HG03575 (cell line): ENCODE measurements around the gene FYCO1.

Source experiments
- ATAC-seq: cut with Tn5 transposase; IDR thresholded peaks from one replicate; pipeline ENCODE4 v1.9.1; 2021; ENCODE audit not compliant: unreplicated experiment, insufficient number of reproducible peaks, low FRiP score; ENCODE audit errors: extremely low read depth

The FYCO1 gene

GRCh38 chr3:45936261-45936660, 59.4 kb downstream of the FYCO1 start:
- ATAC-seq: no peak

DNA sequence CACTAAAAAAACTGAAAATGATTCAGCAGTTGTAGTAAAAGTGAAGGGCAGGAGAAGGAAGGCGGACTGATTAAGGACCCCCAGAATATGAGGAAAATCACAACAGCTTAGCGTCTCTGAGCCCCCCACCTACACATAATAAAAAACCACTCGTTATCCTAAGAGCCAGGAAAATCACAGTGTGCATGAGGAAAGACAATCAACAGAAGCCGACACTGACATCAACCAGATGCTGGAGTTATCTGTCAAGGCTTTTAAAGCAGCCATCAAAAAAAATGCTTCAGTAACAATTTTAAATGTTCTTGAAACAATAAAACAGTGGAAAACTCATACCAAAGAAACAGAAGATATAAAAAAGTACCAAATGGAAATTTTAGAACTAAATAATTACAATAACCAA, 62.0 kb downstream of the FYCO1 start:
- no peak for ATAC-seq

DNA sequence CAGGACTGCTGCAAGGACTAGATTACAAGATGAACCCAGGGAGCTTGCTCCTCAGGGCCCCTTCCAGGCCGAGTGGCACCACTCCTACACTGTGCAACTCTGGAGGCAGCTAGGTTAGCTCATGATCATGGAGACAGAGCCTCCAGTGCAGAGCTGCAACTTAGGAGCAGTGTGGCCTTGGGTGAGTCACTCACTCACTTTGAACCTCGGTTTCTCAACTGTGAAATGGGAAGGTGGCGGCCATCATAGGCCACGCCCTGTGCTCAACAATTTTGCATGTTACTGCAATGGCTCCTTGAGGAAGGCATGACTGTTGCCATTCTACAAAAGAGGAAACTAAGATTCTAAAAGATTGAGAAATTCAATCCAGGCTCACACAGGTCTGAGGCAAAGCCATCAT, 63.5 kb downstream of the FYCO1 start:
- no peak for ATAC-seq

- no peak for ATAC-seq
Observed at GRCh38 chr3:45931496-45931895, 64.1 kb downstream of the FYCO1 start.

DNA sequence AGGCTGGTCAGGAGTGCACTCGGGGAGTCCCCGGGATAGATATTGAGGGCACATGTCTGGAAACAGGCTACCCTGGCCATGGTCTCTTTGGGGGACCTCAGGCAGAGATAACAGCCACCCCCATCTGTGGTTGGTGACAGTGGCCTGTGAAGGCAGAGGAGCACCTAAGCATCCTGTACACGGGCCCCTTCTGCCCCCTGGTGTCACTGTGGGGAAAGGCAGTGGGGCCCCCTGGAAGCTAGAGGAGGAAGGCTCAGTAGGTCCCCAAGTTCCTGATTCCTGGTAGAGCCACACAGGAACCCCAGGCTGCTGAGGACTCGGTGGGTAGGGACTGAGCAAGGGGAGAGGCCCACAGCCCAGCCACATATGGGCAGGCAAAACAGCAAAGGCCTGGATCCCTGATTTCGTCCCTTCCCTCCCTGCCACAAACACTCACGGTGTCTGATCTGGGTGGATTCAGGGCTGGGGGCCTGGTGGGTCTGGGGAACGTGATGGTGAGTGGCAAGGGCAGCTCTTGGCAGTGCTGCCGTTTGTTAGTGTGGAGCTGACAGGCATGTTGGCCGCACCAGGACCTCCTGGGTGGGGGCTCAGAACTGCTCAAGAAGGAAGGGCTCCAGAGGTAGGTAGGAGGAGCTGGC, 66.5 kb downstream of the FYCO1 start:
- ATAC-seq: no peak

GRCh38 chr3:45927881-45928280, 67.7 kb downstream of the FYCO1 start:
- no peak for ATAC-seq

DNA sequence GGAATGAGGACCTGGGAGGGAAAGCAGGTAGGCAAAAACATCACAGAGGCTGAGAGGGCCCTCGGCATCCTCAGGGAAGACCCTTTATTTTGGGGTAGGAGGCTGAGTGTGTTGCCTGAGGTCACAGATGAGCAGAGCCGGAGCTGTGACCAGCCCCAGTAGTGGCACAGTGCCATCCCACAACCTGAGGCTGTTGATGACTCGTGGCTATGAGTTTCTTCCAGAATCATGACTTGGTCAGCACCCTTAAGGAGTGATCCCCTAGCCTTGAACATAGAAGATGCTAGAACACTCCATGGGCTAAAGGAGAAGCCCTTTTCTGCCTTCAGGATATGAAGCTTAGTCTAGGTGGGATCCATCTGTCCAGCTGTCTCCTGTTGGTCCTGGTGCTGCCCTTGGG, 71.9 kb downstream of the FYCO1 start:
- ATAC-seq: no peak

DNA sequence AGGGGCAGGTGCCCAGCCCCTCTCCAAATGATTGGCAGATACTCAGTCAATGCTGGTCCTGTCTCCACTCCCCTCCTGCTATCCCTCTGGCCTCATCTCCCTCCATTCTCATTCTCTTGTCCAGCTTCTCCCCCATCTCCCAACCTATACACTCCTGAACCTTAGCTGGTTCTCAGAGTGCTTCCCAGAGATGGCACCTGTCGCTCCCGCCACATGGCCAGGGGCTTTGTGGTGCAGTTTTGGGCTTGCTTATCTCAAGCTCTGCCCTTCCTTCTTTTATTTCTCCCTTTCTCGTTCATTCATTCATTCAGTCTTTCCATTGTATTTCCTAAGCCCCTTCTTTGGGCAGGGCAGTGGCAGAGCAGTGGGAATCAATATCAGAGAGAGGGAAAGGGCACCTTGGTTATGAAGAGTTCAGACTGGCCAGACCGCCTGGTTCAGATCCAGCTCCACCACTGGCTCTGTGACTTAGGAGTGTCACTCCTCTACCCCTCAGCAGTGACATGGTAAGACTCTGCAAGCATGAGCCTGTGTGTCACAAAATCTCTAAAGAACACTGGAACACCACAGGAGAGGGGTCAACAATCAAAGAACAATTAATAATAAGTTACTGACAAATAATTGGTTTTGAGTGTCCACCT, 72.6 kb downstream of the FYCO1 start:
- no peak for ATAC-seq

GRCh38 chr3:45922039-45922326, 73.6 kb downstream of the FYCO1 start:
- ATAC-seq: no peak

- no peak for ATAC-seq
Observed at GRCh38 chr3:45921158-45922038, 74.2 kb downstream of the FYCO1 start.

- ATAC-seq: no peak
Observed at GRCh38 chr3:45917146-45917898, 78.3 kb downstream of the FYCO1 start.

- peak; percentile 89 for ATAC-seq
Observed at GRCh38 chr3:45915518-45916231, 79.9 kb downstream of the FYCO1 start.

- no peak for ATAC-seq
Observed at GRCh38 chr3:45915059-45915439, 80.6 kb downstream of the FYCO1 start.

DNA sequence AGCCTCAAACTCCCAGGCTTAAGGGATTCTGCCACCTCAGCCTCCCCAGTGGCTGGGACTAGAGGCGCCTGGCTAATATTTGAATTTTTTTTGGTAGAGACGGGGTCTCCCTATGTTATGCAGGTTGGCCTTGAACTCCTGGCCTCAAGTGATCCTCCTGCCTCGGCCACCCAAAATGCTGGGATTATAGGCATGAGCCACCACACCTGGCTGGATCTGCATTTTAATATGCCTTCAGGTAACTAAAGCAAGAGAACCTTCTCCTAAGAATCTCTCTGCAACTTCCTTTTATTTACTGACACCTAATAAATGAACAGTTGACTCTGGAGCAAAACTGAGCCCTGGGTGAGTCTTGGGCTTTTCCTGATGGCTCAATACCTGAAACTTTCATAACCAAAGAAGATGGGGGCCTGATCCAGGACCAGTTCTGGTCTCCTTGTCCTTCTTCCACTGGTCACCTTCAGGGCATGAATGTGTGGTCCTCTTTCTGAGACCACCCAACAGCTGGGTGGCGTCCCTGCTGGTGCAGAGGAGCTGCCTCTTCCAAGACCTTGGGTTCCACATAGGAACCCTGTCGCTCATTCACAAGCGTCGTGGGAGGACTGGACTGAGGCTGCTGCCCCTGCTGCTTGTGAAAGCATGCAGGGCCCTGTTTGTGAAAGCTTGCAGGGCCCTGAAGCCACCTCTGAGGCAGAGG, 81.1 kb downstream of the FYCO1 start:
- no peak for ATAC-seq

DNA sequence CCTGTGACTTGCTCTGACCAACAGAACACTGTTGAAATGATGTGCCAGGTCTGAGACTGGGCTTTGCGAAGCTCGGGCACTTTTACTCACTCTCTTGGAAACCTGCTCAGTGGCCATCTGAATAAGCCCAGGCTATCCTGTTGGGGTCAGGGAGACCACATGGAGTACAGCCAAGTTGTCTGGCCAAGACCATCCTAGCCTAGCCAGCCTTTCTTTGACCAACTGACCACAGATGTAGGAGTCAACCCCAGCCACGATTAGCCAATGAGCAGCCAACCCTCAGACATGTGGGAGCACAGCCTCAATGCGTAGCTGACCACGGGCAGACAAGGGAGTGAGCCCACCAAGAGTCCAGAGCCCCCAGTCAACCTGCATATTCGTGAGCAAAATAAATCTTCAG, 83.2 kb downstream of the FYCO1 start:
- no peak for ATAC-seq

DNA sequence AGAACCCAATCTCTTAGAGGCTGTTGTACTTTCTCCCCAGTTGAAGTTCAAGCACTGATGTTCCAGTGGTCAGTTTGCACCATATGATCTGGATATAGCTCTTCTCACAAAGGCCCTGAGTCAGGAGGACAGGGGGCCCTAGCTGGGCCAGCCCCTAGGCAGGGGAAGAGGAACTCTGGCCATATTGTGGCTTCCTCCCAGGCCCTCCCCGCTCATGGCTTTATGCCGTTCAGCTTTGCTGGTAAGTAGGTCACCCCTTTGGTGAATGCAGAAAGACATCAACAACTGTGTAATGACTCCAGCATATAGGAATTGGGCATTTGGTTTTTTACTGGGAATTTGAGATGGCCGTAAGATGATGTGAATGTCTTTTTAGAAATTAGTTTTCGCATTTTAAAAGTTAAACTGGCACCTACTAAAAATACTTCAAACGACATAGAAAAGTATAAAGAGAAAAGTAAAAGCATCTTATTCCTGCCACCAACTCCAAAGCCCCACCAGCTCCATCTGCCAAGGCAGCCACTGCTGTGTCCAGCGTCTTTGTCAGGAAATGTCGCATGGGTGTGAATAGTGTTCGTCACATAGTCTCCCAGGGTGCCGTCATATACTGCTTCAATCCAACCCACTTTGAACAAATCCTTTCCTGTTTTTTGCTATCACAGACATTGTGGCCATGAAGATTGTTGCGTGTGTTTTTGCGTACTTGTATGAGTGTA, 84.0 kb downstream of the FYCO1 start:
- no peak for ATAC-seq

DNA sequence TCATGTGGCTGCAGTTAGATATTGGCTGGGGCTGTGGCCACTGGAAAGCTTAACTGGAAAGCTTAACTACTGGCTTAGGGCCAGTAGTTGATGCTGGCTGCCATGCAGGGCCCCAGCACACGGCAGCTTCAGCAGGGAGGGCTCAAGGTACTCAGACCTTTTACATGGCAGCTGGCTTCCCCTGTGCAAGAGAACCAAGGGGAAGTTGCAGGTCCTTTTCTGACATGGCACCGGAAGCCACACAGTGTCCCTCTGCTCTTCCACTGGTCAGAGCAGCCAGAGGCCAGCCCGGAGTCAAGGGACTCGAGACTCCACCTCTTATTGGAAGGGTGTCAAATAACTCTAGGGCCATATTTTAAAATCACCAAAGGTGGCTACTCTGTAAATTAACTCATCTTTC, 84.7 kb downstream of the FYCO1 start:
- ATAC-seq: no peak

DNA sequence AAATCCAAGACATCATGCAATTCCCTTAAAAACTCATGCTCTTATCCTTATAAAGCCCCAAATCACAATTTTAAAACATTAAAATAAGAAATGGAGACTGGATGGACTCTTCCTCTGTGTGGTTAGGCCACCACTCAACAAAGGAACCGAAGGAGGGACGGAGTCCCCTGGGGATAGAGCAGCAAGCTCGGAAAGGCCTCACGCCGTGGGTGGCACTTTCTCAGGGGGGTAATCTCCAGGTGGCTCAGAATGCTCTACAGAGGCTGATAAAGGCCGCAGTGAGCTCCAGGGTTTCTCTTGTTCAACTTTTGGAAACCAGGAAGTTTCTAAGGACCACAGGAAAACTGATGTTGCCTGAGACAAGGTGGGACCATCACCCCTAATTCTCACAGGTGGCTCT, 86.1 kb downstream of the FYCO1 start:
- ATAC-seq: no peak
